NT2/D1 (cell line): ENCODE data around the gene SDK1.

Experiments
- SUZ12 ChIP-seq: IDR thresholded peaks from 2 replicates; pipeline ENCODE4 v1.6.1; 2011; ENCODE audit not compliant: insufficient read length, insufficient read depth; ENCODE audit errors: extremely low read depth
- ZNF274 ChIP-seq: IDR thresholded peaks from 2 replicates; pipeline ENCODE4 v1.6.1; 2011; ENCODE audit warnings: mild to moderate bottlenecking, low read depth, low read length

- no peak for TF ChIP-seq ZNF274
- TF ChIP-seq SUZ12, result no peak
Observed at GRCh38 chr7:3415861-3416312, 114.8 kb downstream of the SDK1 start.
